Measurements from ENCODE around the gene SLC29A2.
A peak's percentile ranks its signal among the peaks of the same experiment; 100 is the strongest.

SLC29A2 gene

DNA sequence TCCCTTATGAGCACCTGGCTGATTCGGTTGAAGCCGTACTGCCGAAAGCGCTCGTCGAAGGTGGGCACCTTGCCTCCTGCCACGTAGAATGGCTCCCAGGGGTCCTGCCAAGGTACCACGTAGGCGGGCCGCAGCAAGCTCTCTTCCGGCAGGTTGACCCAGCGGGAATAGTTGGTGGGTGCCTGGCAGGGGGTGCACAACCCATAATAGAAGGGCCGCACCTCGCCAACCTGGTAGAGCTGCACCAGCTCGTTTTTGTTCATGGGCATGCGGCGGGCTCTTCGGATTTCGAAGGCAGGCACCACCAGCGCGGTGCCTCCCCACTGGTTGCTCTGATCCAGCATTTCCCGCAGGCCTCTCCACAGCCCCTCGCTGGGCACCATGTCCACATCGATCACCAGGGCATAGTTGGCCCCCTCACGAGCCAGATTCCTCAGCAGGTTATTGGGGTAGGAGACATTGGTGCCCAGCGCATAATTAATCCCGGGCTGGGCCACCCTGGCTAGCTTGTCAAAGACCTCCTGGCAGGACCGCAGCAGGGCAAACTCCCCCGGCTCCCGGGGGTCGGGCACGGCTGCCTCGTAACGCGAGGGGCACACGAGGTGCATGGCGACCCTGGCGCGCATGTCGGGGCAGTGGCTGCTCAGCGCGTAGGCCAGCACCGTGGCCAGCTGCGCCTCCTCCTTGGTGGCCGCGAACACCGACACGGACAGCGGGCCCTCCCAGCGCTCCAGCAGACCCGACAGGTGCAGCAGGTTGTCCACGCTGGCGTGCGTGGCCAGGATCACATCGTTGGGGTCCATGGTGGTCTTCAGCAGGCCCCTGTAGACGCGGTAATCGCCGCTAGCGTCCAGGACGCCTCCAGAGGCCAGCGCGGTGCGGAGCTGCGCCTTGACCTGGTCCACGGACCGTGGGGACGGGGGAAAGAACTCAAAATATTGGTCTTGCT lies 24.8 kb downstream of the SLC29A2 start:
- DNase-seq: no peak

DNA sequence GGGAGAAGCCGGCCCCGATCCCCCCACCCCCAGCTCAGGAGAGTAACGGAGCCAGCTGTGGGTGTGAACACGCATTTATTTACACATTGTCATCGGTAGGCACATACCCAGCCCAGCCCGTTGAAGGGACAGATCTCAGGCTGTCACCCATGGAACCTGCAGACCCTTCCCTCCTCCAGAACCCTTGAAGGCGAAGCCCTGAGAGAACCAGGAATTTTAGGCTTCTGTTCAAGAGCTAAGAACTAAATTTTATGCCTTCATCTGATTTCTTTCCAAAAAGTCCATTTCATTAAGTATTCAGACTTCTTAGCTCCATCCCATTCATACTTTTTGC lies 26.3 kb downstream of the SLC29A2 start:
- DNase-seq: no peak

- DNase-seq: peak; percentile 98
These were observed 26.8 kb downstream of the SLC29A2 start, which contains the start of gene BRMS1 for GRCh38 chr11:66344550-66345315. Gene BRMS1 (minus strand): TSS chr11:66345104. CDS start chr11:66342234, 2,870 bp downstream.

DNA sequence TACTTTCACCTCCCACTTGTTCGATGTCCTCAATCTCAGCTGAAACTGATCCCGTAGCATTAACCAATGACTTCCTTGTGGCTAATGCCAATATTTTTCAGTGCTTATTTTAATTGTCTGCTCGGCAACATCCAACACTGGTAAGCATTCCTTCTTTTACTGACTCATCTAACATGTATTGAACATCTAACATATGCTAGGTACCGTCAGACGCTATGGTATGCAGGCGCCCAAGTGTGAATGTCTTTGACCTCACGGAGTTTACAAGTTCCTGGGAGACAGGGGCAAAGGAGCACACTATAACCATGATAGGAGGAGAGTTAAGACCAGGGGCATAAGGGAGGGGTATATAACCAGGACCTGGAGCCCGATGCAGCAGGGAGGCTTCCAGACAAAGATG lies 28.4 kb downstream of the SLC29A2 start:
- DNase-seq: no peak

GRCh38 chr11:66341502-66342126 lies 29.9 kb downstream of the SLC29A2 start:
- no peak for DNase-seq

- DNase-seq: no peak
These were observed 30.7 kb downstream of the SLC29A2 start for GRCh38 chr11:66340596-66341501.

- no peak for DNase-seq
These were observed 31.7 kb downstream of the SLC29A2 start for GRCh38 chr11:66339686-66340483.

DNA sequence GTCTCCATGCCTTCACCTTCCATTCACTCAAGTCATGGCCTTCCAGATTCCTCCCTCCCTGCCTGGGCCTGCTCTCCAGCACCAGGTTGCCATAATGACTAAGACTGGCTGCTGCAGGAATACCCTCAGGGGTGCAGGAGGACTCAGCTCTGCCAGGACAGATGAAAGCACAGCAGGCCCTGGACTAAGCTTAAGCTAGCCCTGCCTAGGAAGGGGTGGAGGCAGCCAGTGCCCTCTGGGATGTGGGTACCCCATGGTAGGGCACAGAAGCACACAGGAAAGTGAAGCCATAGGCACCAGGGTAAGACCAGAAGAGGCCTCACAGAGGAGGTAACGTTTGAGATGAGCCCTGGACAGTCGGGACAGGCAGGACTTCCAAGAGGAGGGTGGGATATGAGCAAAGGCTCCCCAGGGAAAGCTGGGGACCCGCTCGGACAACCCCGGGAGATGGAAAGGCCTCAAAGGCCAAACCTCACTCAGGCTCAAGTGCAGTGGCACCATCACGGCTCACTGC lies 32.3 kb downstream of the SLC29A2 start:
- no peak for DNase-seq

GRCh38 chr11:66338276-66339161 lies 33.0 kb downstream of the SLC29A2 start:
- DNase-seq: no peak

GRCh38 chr11:66337103-66337899 lies 34.3 kb downstream of the SLC29A2 start:
- DNase-seq: no peak

DNA sequence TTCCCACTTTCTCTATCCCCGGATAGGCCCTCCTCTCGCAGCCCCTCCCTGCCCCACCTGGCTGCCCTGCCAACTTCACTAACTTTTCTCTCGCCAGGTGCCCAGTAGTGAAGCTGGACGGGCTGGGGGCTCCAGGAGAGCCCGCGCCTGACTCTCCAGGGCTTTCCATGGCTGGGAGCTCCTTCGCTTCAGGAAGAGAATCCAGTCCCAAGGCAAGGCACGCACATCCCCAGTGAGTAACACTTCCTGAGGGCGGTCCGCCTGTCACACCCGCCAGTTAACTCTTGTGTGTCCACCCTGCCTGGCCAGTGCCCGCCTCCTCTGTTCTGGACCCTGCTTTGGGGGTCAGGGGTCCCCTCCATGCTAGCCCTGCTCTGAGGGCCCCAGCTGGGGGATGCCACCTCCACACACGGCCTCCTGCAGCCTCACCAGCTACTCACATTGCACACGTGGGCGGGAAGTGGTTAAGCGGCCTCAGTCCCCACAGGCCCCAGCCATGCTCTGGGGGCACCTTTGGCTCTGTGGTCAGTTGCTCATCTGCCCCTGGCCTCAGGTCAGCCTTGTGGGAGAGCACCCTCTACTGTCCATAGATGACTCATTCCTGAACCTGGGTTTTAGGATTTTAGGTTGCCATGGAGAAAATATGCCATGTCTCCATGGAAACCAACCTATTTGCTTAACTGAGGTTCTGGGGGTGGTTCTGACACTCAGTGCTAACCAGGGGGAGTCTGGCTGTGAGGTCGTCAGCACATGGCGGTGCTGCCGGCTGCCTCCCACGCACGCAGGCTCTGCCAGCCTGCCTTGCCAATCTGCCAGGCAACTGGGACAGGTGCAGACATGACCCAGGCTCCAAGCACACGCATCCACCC lies 35.1 kb downstream of the SLC29A2 start, which contains the start of gene RIN1:
TSS of gene RIN1 (minus strand) at position 201 of the 869 bp plus-strand sequence. CDS start at position 169, 32 bp downstream.
- peak; percentile 79 for DNase-seq

- DNase-seq: peak; percentile 48
These were observed 35.9 kb downstream of the SLC29A2 start for GRCh38 chr11:66335531-66336233.

- DNase-seq: no peak
These were observed 36.7 kb downstream of the SLC29A2 start for GRCh38 chr11:66334605-66335442.

DNA sequence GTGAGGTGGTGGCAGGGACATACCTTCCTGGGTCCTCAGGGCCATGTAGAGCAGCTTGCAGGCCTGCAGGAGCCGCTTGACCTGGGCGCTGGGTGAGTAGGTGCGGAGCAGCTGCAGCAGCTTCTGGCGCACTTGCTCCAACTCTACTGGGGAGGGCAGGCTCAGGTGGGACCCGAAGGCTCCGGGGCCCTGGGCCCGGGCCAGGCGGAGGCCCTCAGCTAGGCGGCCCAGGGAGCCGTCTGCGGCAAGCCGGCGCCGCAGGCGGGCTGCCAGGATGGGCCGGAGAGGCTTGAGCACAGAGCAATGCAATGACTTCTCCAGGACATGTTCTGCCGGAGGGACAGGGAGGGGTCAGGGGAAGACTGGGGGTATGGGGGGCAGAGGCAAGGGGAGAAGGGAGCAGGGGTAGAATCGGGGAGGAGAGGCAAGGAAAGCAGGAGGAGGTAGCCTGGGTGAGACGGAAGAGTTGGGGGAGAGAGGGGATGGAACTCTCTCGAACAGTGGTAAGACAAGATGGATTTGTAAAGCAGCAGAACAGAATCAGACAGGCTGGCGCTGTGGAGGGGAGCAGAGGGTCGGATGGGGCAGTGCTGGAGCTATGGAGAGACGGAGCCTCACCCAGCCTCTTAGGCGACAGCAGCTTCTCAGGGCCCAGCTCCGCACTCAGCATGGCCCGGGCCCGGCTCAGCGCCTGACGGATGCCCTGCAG lies 37.5 kb downstream of the SLC29A2 start:
- no peak for DNase-seq

- DNase-seq: no peak
These were observed 38.2 kb downstream of the SLC29A2 start for GRCh38 chr11:66333220-66333877.

Data from hematopoietic multipotent progenitor cell treated with erythropoietin and hydrocortisone succinate and interleukin-3 and kit ligand, for 4 days (in vitro differentiated cells).